ENCODE data around the gene BLOC1S6.

Gene BLOC1S6

DNA sequence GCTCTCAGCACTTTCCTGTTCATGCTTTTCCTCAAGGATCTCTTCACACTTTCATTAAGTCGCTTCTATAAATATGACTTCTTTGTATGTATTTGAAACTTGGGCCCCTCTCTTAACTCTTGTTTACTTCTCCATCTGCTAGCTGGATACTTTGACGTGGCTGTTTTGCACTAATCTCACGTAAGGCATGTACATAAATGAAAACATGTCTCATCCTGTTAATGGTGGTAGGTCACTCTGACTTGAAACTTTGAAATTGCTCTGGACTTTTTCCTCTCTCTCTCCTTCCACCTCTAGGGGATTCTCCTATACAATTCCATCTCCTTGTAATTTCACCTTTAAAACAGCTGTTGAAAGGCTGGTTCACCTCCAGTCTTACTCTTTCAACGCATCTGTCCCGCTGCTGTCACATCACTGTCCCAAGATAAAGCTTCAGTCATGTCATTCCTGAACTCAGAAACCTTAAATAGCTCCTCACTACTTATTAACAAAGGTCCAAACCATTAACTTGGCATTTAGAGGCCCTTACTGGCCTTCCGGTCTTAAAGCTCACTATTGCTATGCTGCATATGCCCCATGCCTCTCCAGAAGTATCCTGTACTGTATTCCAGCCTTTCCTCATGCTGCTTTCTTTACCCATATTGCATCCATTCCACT lies 1.2 kb downstream of the BLOC1S6 start:
- no peak for DNase-seq
- no peak for ATAC-seq

- no peak for ATAC-seq
- no peak for DNase-seq
These were observed 2.1 kb downstream of the BLOC1S6 start for GRCh38 chr15:45589256-45589655.

DNA sequence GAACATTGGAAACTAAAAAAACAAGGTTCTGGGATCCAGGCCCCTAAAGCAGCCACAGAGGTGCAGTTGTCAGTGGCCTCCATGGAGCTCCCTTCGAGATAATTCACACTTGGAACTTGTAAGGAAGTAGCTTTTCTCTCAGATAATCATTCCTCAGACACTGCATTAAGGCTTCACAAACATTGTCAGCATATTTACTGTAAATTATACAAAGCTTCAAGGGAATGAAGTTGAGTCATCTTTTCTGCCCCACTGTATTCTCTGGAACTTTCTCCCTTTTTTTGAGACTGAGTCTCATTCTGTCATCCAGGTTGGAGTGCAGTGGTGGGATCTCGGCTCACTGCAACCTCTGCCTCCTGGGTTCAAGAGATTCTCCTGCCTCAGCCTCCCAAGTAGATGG lies 7.1 kb downstream of the BLOC1S6 start:
- no peak for ATAC-seq
- no peak for DNase-seq

DNA sequence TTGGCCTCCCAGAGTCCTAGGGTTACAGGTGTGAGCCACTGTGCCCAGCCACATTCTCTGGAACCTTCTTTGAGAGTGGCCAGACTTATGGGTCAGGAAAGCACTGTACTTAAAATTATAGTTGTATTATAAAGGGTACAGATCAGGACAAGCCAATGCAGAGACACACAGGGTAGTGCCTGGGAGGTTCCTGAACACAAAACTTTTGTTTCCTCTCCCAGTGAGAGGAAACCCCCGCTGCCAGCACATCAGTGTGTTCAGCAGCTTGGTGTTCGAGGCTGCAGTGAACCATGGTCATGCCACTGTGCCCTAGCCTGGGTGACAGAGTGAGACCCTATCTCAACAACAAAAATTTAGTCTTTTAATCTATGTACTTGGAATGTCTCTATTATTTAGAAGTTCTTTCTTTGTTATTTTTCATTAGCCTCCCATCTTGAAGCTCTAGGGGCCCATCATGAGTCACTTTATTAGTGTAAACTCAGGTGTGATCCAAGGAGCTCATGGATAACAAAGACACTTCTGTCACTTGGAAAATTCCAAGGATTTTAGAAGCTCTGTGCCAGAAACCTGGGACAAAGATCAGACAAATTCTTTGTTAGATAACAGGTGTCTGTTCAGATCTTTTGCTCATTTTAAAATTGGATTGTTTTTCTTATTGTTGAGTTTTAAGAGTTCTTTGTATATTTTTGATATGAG lies 7.8 kb downstream of the BLOC1S6 start:
- no peak for DNase-seq
- no peak for ATAC-seq

- ATAC-seq (no peak), DNase-seq (no peak)
These were observed 16.7 kb downstream of the BLOC1S6 start for GRCh38 chr15:45603881-45604280.

- DNase-seq (no peak), ATAC-seq (no peak)
These were observed 17.1 kb downstream of the BLOC1S6 start for GRCh38 chr15:45604326-45604725.

DNA sequence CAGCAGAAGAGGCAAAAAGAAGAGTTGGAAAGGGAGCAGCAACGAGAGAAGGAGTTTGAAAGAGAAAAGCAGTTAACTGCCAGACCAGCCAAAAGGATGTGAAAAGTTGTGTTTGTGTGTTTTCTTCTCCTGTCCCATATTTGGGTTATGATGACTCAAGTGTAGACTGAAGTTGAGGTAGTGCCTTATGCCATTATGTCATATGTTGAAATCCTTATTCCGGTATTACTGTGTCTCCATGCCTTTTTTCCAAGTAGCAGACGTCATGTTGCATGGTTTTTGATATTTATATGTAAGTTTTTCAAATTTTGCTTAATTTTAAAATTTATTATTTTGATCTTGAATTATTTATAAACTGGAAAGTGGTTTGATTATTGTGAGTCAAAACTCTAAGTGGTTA lies 19.2 kb downstream of the BLOC1S6 start:
- DNase-seq (no peak), ATAC-seq (no peak)

DNA sequence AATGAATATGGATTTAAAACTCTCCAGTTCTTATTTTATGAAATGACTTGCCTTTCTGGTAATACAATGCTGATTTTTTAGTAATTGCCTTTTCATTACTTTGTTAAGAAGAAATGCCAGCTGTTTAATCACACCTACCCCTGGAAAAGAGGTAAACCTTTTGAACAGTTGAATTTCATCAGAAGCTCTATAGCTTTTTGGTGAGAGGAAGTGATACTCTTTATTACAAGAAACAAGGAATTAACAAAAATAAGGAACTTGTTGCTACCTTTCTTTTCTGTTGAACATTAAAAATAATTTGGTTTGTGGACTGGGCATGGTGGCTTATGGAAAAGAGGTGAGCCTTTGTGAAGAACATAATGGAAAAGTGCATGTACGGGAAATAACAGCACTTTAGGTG lies 19.7 kb downstream of the BLOC1S6 start:
- ATAC-seq (no peak), DNase-seq (no peak)

DNA sequence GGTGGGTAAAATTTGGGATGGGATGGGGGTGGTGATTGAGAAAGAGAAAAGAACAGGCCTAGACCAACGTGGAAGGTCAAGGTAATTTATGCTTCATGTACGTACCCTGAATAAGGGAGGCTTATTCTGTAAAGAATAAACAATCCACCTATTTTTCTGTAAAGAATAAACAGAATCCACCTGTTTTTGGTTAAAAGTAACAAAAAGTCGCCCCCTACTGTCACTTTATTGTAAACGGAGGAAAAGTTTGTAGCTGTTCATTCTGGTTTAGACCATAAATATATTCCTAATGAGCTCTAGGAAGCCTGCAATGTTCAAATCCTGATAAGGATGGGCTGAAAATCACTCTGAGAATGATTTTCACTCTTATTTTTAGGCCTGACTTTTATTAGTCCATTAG lies 24.1 kb downstream of the BLOC1S6 start:
- no peak for ATAC-seq
- DNase-seq: no peak

GRCh38 chr15:45612790-45613415 lies 25.7 kb downstream of the BLOC1S6 start:
- DNase-seq (no peak), ATAC-seq (no peak)

DNA sequence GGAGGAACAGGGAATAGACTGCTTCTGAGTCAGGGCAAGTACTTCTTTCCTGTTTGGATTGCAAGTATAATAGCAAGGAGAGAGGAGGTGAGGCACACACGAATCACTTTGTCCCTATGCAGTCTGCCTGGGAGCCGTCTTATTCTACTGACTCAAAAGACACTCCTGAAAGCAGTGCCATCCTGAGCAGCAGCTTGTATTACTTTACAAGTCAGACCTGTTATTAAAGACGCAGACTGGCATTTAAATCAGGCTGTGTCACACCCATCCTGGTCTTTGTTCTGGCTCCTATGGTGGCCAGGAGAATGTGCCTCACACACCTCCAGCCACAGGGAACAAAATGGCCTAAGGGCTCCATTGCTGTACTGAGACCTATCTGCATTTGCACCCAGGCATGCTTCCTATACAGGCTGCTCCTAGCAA lies 29.7 kb downstream of the BLOC1S6 start:
- ATAC-seq: no peak
- DNase-seq: no peak

DNA sequence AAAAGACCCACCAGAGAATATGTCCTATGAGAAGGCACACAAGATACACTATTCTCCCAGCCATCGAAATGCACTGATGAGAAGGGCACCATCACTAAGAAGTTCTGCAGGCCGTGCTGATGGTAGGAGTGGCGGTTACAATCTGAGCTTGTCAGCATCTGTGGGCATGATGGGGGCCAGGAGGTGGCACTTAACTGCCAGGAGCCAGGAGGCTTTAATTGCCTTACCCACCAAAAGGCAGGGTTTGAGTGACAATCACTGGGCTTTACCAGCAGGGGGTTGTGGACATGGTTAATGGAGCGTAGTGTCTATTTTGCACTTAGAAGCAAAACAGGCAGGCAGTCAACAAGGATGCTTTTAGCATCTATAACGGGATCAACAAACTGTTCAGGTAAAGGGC lies 31.6 kb downstream of the BLOC1S6 start:
- peak; percentile 67 for ATAC-seq
- no peak for DNase-seq

DNA sequence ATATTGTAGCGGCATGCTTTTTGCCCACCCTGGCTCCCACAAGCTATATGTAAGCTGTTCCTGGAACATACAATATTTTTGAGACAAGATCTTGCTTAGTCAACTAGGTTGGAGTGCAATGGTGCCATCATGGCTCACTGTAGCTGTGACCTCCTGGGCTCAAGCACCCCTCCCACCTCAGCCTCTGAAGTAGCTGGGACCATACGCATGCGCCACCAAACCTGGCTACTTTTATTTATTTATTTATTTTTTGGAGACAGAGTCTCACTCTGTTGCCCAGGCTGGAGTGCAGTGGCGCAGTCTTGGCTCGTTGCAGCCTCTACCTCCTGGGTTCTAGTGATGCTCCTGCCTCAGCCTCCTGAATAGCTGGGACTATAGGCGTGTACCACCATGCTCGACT lies 41.0 kb downstream of the BLOC1S6 start:
- no peak for ATAC-seq
- DNase-seq: no peak

DNA sequence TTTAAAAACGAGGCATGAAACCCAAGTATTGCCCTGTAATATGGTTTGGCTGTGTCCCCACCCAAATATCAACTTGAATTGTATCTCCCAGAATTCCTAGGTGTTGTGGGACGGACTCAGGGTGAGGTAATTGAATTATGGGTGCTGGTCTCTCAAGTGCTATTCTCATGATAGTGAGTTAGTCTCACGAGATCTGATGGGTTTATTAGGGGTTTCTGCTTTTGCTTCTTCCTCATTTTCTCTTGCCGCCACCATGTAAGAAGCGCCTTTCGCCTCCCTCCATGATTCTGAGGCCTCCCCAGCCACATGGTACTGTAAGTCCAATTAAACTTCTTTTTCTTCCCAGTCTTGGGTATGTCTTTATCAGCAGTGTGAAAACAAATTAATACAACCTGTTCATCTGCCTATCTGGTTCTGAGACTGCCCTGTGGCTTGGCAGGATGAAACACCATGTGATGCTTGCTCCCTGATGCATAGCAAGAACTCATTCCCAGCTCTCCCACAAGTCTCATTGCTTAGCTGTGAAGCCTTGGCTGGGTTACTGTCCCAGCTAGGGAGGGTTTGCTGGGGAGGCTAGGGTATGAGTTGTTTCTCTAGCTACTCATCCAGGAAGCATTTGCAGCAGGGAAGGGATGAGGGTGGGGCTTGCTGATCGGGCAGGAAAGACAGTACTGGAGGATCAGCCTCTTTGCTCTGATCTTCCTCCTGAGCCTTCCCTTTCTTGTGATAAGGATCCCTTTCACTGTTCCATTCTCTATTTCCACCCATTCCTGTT lies 43.9 kb downstream of the BLOC1S6 start:
- no peak for DNase-seq
- no peak for ATAC-seq

DNA sequence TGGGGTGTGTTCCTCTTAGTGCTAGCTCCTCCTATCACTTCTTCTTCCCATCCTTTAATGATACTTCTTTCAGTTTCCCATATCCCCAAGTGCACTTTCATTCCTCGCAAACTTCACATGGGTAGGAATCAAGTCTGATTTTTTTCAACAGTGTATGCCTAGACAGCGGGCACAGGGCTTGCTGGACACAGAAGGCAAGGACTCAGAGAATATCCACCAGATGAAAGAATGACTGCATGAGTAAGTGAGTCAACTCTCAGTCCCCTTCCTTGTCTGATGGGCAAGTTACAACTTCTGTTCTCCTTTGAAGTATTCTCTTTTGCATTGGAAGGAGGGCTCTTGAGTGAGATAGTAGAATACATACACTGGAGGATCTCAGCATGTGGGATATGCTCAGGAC lies 44.6 kb downstream of the BLOC1S6 start:
- no peak for ATAC-seq

DNA sequence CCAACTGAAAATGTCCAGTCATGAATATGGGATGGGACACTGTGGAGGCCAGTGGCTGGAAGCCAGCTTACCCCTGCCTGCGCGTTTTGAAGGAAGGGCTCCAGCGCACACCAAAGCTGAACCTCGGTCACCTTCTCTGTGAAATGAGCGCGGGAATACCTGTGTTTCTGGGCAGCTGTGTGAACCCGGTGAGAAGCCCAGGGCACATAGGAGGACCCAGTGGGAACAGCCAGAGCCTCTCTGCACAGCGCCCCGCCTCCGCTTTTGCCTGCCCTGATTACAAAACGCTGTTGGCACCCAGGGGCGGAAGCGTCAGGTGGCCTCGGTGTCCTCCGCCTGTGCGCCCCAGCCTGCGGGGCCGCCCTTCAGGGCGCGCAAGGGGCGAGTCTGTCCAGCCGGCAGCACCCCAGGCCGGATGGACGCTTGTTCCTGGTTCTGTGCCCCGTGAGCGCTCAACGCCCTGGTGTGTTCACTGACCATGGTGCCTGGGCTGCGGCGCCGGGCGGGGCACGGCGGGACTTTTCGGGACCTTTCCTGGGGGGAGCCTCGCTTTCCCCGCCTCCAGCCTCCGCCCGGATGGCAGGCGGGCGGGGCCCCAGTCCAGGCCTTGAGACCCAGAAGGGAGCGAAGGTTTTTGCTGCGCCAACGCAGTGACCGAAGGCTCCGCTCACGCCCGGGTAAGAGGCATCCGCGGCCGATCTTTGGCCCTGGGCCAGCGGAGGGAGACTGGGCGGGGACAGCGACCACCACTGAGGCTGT lies 47.4 kb downstream of the BLOC1S6 start, which contains the start of gene SQOR:
Gene SQOR (plus strand): TSS at position 598 of the 759 bp plus-strand sequence. CDS start 23,895 bp downstream, outside the sequence.
- ATAC-seq (peak; percentile 81), DNase-seq (peak; percentile 79)

More for the DNA sequence above, 44.6 kb downstream of the BLOC1S6 start:
- DNase-seq: no peak

DNA sequence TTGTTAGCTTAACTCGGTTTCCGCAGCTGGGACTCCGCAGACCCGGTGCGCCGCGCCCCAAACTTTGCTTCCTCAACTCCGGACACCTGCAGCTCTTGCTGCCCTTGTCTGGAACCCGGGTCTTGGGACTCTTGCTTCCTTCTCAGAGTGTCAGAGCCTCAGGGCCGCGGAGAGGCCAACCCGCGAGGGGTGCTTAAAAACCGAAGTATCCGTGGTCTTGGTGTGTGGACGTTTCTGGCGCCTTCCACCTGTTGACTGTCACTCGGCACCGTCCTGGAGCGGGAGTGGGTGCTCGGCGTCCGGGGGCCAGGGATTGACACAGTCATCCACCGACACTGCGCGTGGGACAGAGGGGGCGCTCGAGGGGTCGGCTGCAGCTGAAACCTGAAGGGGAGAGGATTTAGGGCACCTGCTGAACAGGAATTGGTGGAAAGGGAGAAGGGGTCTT lies 48.0 kb downstream of the BLOC1S6 start:
- ATAC-seq: peak; percentile 53
- peak; percentile 80 for DNase-seq

- ATAC-seq (no peak), DNase-seq (no peak)
These were observed 48.6 kb downstream of the BLOC1S6 start for GRCh38 chr15:45635763-45636292.

DNA sequence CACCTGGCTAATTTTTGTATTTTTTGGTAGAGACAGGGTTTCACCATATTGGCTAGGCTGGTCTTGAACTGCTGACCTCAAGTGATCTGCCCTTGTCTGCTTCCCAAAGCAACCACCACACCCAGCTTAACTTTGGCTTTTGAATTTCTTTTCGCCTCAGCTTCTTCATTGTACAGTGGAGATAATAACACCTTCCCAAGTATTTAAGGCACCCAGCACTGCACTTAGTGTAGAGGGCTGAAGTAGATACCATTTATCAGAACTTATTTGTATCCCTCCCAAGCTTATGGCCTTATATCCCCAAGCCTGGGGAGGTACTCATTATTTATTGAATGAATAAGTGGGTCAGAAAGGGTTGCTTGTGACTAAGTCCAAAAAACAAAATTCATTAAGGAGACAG lies 50.0 kb downstream of the BLOC1S6 start:
- peak; percentile 22 for ATAC-seq

GRCh38 chr15:45637552-45638033 lies 50.4 kb downstream of the BLOC1S6 start:
- DNase-seq (peak; percentile 60), ATAC-seq (peak; percentile 69)

More for the DNA sequence above, 50.0 kb downstream of the BLOC1S6 start:
- DNase-seq: no peak

GRCh38 chr15:45640616-45641015 lies 53.4 kb downstream of the BLOC1S6 start:
- ATAC-seq (peak; percentile 30), DNase-seq (no peak)

All from stimulated activated naive CD8-positive, alpha-beta T cell treated with anti-CD3 and anti-CD28 coated beads, Interleukin-15, Interleukin-2, amounts not matched to agents 100 U/mL and 50 U/mL, for 24 hours (primary cell).